HK-2 (cell line): ENCODE results near the gene HSPB1.
"Not testable (repeated sequence)": the region's sequence is repeated elsewhere in the genome, so short reads cannot be mapped to it uniquely, and the experiment has no call there.

Experiments used
- DNase-seq: peaks from one replicate; pipeline ENCODE4 v3.0.0-alpha.2; 2018; ENCODE audit not compliant: unreplicated experiment

HSPB1 gene

DNA sequence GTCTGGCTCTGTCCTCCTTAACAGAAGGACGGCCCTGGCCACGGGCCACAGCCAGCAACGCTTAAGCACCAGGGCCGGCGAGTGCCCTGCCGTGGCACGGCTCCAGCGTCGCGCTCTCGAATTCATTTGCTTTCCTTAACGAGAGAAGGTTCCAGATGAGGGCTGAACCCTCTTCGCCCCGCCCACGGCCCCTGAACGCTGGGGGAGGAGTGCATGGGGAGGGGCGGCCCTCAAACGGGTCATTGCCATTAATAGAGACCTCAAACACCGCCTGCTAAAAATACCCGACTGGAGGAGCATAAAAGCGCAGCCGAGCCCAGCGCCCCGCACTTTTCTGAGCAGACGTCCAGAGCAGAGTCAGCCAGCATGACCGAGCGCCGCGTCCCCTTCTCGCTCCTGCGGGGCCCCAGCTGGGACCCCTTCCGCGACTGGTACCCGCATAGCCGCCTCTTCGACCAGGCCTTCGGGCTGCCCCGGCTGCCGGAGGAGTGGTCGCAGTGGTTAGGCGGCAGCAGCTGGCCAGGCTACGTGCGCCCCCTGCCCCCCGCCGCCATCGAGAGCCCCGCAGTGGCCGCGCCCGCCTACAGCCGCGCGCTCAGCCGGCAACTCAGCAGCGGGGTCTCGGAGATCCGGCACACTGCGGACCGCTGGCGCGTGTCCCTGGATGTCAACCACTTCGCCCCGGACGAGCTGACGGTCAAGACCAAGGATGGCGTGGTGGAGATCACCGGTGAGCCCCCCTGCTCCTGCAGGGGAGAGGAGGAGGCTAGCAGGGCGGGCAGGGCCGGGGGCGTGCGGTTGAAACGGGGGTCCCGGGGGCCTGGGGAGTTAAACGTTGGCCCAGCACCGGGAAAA lies at the start of gene HSPB1:
TSS of gene HSPB1 (plus strand) at position 327 of the 855 bp plus-strand sequence. CDS start at position 367, 40 bp downstream.
- DNase-seq, result peak; percentile 94

DNA sequence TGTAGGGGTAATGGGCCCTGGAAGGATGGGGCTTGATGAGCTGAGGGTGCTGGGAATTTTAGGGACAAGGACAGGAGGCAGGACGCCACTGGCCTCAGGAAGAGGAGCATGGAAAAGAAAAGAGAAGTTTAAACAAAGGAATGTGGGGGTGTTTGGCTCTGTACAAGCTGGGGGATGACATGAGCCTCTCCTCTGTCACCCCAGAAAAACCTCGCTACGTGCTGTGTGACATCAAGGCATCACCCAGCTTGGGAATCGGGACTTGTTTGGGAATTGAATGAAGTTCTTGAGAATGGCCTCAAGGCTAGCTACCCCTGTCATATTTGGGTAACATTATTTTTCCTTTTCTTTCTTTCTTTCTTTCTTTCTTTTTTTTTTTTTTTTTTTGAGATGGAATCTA lies 47.7 kb upstream of the HSPB1 start:
- no peak for DNase-seq

DNA sequence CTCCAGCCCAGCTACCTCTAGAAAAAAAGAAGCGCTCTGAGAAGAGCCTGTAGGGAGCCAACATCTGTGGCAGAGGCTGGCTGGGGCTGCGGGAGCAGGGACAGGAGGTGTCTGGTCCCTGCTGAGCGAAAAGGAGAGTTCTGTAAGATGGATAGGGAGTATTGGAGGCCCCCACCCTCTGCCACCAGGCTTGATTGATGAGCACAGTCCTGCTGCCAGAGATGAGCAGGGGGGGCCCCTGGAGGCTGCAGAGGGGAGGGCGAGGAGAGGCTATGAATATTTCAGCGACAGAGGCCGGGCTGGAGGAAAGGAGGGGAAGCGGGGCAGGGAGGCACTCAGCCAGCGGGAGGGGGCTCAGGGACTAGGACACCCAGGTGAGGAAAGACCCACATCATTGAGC lies 44.5 kb upstream of the HSPB1 start:
- DNase-seq, result no peak

DNA sequence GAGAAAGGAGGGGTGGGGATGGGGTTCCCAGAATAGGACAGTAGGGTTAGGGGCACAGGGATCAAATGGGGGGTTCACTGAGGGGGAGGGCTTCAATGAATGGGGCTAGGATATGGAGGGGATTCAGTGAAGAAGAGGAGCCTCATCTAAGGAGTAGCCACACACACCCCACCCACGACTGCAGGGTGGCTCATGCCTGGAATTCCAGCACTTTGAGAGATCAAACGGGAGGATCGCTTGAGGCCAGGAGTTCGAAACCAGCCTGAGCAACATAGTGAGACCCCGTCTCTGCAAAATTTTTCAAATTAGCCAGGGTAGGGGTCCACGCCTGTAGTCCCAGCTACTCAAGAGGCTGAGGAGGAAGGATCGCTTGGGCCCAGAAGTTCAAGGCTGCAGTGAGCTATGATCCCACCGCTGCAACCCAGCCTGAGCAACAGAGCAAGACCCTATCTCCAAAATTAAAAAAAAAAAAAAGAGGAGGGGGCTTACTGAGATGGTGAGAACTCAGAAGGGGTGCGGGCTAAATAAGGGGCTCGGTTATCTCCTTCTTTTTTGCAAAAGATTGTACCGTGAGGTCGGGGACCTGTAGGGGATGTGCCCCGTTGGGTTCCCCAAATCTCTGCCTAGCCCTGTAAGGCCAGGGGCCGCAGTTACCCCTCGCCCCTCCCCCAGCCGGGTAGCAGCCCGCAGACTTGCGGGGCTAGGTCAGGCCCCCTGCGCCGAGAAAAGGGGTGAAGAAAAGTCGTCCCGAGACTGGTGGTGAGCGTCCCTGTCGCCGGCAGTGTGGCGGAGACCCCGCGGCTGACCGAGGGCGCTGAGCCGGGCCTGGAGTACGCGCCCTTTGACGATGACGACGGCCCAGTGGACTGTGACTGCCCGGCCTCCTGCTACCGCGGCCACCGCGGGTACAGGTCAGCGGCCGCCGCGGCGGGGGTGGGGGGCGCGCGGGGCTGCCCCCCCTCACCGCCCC lies 43.1 kb upstream of the HSPB1 start:
- peak; percentile 42 for DNase-seq

DNA sequence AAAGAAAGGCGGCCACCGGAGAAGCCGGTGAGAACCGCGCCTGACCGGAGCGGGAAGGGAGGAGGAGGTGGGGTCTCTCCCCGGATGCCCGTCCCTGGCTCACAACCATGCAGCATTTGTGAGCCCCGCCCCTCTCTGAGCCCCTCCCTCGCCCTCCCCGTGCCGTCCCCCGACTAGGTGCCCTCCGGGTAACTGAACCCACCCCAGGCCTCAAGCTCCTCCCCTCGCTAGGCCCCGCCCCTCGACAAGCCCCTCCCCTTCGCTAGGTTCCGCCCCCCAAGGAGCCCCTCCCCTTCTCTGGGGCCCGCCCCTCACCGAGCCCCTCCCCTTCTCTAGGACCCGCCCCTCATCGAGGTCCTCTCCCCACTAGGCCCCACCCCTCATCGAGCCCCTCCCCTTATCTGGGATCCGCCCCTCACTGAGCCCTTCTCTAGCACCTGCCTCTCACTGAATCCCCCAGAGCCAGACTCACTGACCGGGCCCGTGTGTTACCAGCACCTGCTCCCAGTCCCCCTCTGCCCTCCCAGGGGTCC lies 42.2 kb upstream of the HSPB1 start:
- peak; percentile 65 for DNase-seq

DNA sequence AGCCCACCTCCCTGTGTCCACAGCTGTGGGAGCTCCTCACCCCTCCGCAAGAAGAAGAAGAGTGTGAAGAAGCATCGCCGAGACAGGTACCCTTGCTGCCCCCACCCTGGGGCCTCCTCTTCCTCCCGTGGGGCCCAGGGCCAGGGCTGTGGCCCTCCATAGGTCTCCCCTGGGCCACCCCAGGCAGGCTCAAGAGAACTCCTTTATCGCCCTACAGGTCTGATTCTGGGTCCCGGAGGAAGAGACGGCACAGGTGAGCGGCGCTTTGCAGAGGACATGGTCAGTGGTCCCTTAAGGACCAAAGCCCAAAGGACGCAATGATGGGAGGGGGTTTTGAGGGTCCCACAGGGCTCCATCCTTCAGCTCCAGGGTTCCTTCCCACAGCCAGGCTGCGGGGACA lies 41.1 kb upstream of the HSPB1 start:
- no peak for DNase-seq

DNA sequence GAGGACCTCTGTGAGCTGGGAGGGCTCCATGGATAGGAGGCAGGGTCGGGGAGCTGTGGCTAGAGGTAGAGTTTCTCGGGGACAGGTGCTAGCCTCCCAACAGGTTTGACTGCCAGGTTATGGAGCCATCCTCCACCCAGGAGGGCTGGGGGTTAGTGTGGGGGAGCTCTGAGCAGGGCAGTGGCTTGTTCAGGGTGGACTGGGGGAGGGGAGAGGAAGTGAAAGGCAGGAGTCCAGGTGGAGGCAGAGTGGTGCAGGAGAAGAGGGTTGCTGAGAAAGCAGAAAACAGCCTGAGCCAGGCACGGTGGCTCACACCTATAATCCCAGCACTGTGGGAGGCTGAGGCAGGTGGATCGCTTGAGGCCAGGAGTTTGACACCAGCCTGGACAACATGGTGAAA lies 40.5 kb upstream of the HSPB1 start:
- no peak for DNase-seq

DNA sequence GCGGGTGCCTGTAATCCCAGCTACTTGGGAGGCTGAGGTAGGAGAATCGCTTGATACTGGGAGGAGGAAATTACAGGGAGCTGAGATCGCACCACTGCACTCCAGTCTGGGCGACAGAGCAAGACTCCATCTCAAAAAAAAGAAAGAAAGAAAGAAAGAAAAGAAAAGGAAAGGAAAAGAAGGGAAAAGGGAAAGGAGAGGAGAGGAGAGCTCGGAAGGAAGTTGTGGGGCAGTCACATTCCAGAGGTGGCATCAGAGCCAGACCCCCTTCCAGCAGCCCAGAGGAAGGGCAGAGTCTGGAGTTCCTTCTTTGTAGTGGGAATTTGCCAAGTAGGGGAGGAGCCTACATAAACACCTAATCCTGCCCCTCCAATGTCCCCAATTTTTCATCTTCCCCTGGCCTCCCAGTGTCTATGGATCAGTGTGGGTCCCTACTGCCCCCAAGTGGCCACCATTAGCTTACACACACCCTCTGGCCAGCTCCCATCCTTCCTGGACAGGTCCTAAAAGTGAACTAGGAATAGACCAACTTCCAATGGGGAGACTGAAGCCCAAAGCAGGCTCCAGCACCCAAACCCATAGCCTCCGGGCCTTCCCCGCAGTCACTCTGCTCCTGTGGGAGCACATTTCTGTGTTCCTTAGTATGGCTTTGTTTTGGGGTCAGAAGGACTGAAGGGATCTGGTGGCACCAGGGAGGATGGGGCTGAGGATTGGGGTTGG lies 39.6 kb upstream of the HSPB1 start:
- peak; percentile 64 for DNase-seq

DNA sequence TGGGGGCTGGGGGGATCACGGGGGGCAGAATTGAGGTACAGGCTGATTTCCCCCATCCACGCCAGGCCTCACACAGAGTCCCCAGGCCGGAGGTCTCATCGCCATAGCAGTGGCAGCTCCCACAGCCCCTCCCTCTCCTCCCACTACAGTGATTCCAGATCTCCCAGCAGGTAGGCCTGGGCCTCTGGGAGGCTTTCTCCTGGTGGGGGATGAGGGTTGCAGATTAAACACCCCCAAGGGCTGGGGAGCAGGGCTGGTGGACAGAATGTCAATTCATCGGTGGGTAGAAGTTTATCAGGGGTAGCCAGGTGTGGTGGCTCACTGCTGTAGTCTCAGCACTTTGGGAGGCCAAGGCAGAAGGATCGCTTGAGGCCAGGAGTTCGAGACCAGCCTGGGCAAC lies 37.2 kb upstream of the HSPB1 start:
- no peak for DNase-seq

DNA sequence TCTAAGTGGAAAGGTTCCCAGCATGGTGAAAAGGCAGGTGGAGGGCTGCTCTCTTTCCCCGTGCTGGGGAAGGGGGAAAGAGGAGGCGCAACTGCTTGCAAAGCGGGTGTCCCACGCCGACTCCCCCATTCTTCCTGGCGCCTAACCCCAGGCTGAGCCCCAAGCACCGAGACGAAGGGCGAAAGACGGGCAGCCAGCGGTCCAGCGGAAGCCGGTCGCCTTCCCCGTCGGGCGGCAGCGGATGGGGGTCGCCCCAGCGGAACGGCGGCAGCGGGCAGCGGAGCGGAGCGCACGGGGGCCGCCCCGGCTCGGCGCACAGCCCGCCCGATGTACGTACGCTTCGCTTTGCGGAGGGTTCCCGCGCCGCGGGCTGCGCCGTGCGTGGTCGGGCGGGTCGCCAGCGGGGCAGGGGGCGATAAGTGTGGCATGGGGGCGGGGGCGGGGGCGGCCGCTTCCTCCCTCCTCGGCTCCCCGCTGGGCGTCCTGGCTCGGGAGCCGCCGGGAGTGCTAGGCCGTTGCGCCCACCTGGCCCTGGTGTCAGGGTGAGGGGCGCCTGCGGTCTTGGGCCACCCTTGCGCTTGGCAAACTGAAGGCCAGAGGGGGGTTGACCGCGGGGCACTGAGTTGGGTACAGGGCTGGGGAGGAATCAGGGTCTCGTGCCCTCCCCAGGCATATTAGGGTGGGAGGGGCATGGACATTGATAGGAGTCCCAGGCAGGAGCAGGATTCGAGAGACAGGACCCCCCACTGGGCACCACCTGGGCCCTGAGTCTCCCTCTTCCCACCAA lies 35.2 kb upstream of the HSPB1 start:
- no peak for DNase-seq

DNA sequence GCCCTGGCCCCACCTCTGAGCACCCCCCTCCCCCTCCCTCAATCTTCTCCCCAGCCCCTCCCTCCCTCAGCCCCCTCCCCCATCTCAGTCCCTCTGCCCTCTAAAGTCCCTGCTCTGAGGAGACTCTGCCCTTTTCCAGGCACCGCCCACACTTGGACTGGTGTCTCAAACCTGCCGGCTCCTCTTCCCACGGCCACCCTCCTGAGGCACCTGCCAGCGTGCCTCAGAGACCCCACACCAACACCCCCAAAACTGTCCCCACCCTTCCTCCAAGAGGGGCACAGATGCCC lies 34.6 kb upstream of the HSPB1 start:
- no peak for DNase-seq

DNA sequence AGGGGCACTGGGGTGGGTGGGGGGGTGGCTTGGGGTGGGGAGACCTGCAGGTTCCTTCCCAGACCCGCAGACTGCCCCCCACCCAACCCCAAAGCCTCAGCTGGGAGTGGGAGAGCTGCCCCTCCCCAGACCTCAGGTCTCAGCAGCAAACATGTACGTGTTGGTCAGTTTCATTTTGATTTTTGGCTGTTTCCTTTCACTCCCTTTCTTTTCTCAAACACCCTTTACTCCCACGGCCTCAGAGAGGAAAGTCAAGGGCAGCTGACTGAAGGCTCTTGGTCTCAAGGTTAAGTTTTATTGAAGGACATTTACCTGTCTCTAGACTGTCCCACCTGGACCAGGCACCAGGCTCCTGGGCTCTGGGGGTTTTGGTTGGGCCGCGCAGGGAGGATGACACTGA lies 34.1 kb upstream of the HSPB1 start:
- no peak for DNase-seq

DNA sequence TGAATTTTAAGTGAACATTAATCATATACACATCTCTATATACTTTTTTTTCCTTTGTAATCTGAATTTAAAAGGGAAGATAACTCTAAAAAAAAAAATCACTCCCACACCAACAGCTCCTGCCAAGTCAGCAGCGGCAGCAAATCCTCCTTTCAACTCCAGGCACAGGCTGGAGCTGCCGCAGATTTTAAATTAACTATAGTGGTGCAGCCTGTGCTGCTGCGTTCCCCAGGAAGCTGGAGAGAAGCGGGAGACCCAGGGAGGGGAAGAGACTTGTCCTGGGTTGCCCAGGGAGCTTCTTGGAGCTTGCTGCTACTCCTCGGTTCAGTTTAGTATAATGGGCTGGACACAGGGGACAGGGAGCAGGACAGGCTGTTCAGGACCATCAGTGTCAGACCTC lies 32.6 kb upstream of the HSPB1 start:
- no peak for DNase-seq

DNA sequence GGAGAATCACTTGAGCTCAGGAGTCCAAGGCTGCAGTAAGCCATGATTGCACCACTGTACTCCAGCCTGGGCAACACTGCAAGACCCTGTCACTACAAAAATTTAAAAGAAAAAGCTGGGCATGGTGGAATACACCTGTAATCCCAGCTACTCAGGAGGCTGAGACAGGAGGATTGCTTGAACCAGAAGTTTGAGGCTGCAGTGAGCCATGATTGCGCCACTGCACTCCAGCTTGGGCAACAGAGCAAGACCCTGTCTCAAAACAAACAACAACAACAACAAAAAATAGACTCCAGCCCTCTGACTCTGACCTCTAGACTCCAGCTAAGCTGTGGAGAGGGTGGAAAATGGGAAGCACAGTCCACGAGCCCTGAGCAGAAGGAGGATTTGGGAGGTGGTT lies 31.1 kb upstream of the HSPB1 start:
- DNase-seq, result not testable (repeated sequence)

DNA sequence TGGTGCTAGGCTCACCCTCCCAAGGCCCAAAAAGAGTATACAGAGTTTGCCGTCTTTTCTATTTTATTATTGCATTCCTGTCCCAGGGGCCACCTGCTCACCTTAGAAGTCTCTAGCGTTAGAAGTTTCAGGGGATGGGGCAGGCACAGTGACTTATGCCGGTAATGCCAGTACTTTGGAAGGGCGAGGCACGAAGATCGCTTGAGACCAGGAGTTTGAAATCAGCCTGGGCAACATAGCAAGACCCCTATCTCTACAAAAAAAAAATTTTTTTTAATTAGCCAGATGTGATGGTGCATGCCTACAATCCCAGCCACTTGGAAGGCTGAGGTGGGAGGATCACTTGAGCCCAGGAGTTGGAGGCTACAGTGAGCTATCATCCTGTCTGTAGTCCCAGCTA lies 30.3 kb upstream of the HSPB1 start:
- DNase-seq, result no peak

DNA sequence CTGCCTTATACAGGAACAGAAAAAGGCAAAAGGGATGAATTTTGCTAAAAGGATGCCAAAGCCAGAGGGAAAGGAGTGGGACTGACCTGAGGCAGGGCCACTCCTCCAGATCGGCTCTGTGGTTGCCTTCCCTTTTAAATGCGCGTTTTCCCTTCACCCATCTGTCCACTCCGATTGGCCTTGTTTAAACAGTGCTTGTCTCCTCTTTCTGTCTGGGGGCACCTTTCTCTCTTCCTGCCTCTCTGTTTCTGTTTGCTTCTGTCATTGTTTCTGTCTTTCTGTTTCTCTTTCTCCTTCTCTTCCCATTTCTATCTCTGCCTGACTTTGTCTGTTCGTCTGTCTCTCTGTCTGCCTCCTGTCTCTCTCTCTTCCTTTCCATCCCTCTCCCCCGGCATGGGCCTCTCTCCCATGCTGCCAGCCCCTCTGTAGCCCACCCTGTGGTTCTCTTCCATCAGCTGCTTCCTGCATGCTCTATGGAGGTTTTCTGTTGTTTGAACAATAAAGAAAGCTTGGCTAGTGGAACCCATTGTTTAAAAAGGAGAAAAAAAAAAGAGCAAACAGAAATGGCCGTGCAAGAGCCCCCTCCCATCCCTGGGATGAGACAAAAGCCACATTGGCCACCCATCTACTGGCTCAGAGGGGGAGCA lies 29.5 kb upstream of the HSPB1 start:
- no peak for DNase-seq

DNA sequence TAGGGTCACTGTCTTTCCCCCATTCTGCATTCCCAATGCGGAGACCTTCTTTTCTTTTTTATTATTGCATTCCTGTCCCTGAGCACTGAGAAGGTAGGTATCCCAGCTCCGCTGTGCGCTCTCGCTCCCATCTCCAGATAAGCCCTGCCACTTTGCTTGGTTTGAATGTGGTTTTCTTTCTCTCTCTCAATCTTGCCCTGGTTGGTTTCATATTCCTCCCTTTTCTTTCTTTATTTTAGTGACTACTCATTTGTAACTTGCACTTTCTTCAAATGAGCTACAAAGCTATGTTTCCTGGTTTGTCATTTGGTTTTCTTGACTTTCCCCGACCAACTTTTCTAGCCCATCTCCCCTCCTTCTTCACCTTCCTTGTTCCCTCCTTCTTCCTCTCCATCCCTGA lies 29.0 kb upstream of the HSPB1 start:
- DNase-seq, result no peak

DNA sequence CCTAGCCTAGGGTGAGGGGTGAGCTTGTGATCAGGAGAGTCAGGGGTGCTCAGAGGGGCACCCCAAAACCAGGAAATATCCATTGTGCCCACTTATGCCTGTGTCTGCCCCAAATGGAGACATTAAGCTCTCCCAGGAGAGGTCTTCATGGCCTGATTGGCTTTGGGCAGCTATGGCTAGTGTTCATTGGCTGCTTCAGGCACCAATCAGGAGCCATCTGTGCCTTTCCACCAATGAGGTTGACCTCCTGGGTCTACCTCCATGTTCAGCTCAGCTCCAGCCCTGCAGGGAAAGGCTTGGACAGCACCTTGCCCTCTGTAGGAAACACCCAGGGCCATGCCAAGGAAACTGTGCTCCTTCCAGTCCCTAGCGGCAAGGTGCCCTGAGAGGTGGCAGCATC lies 23.9 kb upstream of the HSPB1 start:
- no peak for DNase-seq

DNA sequence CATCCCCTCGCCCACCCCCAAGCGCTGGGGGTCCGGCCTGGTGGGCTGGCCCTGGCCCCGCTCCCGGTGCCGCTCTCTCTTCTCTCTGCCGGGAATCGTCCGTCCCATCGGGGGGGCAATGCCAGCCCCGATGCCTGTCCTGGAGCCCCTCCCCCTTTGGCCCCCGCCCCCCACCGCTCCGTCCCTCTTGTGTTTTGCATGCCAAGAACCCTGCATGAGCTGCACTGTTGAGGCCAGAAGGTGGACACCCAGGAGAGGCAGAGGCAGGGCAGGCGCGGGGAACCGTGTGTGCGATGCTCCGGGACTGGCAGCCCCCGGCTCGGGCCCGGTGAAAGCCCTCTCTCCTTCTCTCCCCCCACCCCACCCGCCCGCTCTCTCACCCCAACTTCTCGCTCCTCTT lies 22.1 kb upstream of the HSPB1 start:
- no peak for DNase-seq

DNA sequence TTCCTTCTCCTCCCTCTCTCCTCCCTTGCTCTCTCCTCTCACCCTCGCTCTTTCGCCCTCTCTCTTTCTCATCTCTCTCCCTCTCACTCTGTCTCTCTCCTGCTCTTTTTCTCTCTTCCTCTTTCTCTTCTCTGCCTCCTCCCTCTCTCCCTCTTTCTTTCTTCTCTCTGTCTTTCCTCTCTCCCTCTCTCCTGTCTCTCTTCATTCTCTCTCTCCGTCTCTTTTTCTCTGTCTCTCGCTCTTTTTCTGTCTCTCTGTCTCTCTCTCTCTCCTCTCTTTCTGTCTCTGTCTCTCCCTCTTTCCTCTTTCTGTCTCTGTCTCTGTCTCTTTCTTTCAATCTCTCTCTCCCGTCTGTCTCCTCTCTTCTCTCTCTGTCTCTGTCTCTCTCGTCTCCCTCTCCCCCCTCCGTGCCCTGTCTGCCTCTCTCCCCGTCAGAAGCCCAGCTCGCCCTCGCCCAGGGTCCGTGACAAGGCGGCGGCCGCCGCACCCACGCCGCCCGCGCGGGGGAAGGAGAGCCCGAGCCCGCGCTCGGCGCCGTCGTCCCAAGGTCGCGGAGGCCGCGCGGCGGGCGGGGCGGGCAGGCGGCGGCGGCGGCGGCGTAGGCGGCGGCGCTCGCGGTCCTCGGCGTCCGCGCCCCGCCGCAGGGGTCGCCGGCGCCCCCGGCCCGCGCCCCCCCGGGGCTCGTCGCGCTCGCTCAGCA lies 21.3 kb upstream of the HSPB1 start:
- DNase-seq, result no peak
